ENCODE measurements around the gene RPL31. TPM values are rescaled to one million over a fixed set of nuclear protein-coding genes. Genes with fewer than 3 reads are reported as not detected.
"Not testable (repeated sequence)": the region's sequence is repeated elsewhere in the genome, so short reads cannot be mapped to it uniquely, and the experiment has no call there.

RPL31 gene
- total RNA-seq, 2 experiments from 2014 or later: 1,127 to 1,501 TPM

DNA sequence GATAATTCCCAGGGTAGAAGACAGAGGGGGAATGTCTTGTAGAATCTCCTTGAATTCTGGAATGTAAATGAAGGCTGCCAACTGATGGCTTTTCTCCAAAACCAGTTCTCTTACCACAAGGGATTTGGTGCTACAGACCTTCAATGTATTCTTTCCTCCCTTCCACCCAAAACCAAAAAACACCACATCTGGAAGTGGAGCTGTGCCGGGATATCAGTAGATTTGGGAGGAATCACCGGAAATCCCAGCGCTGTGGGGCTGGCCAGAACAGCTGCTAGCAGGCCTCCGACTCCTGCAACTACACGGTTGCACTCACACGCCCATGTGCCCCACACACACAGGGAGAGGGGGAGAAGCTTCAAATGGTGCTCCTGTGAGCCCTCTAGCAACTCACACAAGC lies 45.7 kb downstream of the RPL31 start:
- no peak overlapping the region for H3K4me3 Mint-ChIP-seq
- no peaks in the 10 kb centered on the region for H3K4me1 Mint-ChIP-seq
- no peak for DNase-seq
- ChIA-PET CTCF (interaction anchor here (0.8 kb wide), 1 partner anchor 100 kb away, joined by 3 read pairs; no protein-coding TSS in a partner anchor), POLR2A (no interaction called here)
- no peaks in the 10 kb centered on the region for H3K9me3 Mint-ChIP-seq
- H3K27ac Mint-ChIP-seq: no peak overlapping the region
- H3K27me3 Mint-ChIP-seq: no peaks in the 10 kb centered on the region
- no peaks in the 10 kb centered on the region for H3K36me3 Mint-ChIP-seq (ENCODE audit: low read depth)

DNA sequence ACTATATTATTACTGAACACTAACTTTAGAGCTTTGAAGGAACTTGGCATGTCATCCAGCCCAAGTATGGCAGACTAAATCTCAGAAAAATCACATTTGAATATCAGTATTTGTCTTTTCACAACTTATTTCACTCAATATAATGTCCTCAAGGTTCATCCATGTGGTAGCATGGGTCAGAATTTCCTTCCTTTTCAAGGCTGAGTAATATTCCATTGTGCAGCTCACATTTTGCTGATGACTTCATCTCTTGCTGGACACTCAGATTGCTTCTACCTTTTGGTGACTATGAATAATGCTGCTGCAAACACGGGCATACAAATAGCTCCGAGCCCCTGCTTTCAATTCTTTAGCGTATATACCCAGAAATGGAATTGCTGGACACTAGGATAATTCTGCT lies 46.7 kb downstream of the RPL31 start:
- no peak for DNase-seq
- Mint-ChIP-seq H3K27ac (no peak overlapping the region), H3K27me3 (no peaks in the 10 kb centered on the region), H3K4me1 (no peaks in the 10 kb centered on the region), H3K9me3 (no peaks in the 10 kb centered on the region), H3K4me3 (no peak overlapping the region), H3K36me3 (ENCODE audit: low read depth) (no peaks in the 10 kb centered on the region)
- ChIA-PET CTCF (no interaction called here), POLR2A (no interaction called here)

DNA sequence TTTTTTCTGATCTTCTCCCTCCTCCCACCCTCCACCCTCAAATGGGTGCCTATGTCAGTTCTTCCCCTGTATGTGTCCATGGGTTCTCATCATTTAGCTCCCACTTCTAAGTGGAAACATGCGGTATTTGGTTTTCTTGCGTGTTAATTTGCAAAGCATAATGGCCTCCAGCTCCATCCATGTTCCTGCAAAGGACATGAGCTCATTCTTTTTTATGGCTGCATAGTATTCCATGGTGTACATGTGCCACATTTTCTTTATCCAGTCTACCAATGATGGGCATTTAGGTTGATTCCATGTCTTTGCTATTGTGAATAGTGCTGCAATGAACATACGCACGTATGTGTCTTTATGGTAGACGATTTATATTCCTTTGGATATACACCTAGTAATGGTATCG lies 48.8 kb downstream of the RPL31 start:
- H3K27me3 Mint-ChIP-seq; CTCF ChIA-PET; H3K27ac Mint-ChIP-seq; POLR2A ChIA-PET; H3K4me1 Mint-ChIP-seq; H3K9me3 Mint-ChIP-seq; H3K4me3 Mint-ChIP-seq; DNase-seq; H3K36me3 Mint-ChIP-seq (ENCODE audit: low read depth): not testable (repeated sequence)

DNA sequence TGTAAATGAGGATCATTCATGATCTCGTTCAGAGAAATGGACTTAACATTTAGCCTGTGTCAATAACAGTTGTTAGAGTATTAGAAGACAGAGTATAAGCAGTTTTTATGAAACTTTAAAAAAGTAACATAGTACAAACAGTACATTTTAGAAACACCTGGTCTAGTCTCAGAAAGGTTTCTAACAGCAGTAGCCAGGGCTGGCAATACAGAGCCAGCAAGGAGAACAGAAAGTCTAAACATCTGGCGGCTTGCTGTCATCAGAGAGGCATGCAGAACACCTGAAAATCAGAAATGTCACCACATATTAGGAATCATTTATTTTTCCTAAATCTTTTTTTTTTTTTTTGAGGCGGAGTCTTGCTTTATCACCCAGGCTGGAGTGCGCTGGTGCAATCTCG lies 50.1 kb downstream of the RPL31 start:
- Mint-ChIP-seq H3K27ac (no peak overlapping the region), H3K9me3 (no peaks in the 10 kb centered on the region), H3K36me3 (ENCODE audit: low read depth) (no peaks in the 10 kb centered on the region), H3K4me1 (no peaks in the 10 kb centered on the region), H3K4me3 (no peak overlapping the region), H3K27me3 (no peaks in the 10 kb centered on the region)
- no peak for DNase-seq
- ChIA-PET POLR2A (no interaction called here), CTCF (no interaction called here)

DNA sequence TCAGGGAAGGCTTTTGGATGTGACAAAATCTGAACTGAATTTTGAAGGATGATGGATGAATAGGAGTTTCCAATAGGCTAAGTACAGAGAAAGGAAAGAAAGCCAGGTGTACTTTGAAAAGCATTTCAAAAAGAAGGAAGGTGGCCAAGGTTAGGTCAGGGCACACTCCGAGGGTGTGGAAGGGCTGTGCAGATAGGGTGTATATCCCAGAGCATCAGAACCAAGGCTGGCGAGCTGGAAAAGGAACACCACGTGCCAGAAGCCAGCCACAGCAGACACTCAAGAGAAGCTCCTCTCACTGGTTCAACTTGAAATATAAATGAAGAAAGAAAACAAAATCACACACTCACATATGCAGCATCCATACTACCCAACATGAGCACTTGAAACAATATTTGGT lies 51.0 kb downstream of the RPL31 start:
- Mint-ChIP-seq H3K4me3 (no peak overlapping the region), H3K36me3 (ENCODE audit: low read depth) (no peaks in the 10 kb centered on the region), H3K27me3 (no peaks in the 10 kb centered on the region), H3K27ac (no peak overlapping the region), H3K9me3 (no peaks in the 10 kb centered on the region), H3K4me1 (no peaks in the 10 kb centered on the region)
- DNase-seq: no peak
- ChIA-PET CTCF (no interaction called here), POLR2A (no interaction called here)

Other genes starting within 250 kb of the RPL31 start
- 1 to 10 TPM; 5.6 to 6.1 TPM for gene NPAS2, start 182.2 kb upstream of the RPL31 start, total RNA-seq
- under 1 TPM; 0.50 to 0.65 TPM for gene TBC1D8, start 149.1 kb downstream of the RPL31 start, total RNA-seq

Data from activated CD4-positive, alpha-beta T cell treated with anti-CD3 and anti-CD28 coated beads, Interleukin-2, amount 10 ng/mL, durations not matched to agents 7 days and 5 days (primary cell).